Measurements from ENCODE around the gene MAG. TPM values are rescaled to one million over a fixed set of nuclear protein-coding genes. Genes with fewer than 3 reads are reported as not detected.

Gene MAG
- total and polyA plus RNA-seq, 2 of the 8 experiments (the other 6 are each of a cell fraction or from before 2014, with no cell fraction given), result 0.20 to 1.3 TPM

GRCh38 chr19:35276706-35277281, 15.2 kb upstream of the MAG start (continued):
- no peak for TF ChIP-seq SIN3A (conservative IDR thresholded peaks at IDR 0.05 in 1 of 2, IDR thresholded peaks at IDR 0.05 in 1 of 2; ENCODE audit: low read depth in 1 of 2, low read length in 2 of 2)
- no peak for TF ChIP-seq JUN (IDR thresholded peaks at IDR 0.05; ENCODE audit: low read depth, low read length)
- TF ChIP-seq CBX5 (IDR thresholded peaks at IDR 0.05; ENCODE audit: low read depth, low read length), result no peak
- TF ChIP-seq RXRA (IDR thresholded peaks at IDR 0.05; ENCODE audit: insufficient read depth, low read depth, low read length), result no peak
- no peak for TF ChIP-seq BRCA1 (IDR thresholded peaks at IDR 0.05; ENCODE audit: low read depth, low read length)

Data from H1 (cell line).